Kidney epithelial cell (primary cell): ENCODE data around the gene UQCRC1. TPM values are rescaled to one million over a fixed set of nuclear protein-coding genes. Genes with fewer than 3 reads are reported as not detected.

Experiments
- DNase-seq: peaks from one replicate; pipeline ENCODE4 v3.0.0-alpha.2; 2010; ENCODE audit warnings: low read depth
- H3K27me3 ChIP-seq: 2 replicates; pipeline ENCODE4 v1.6.0; 2011; ENCODE audit warnings: low read length; ENCODE audit not compliant: control insufficient read depth, insufficient read depth
- H3K36me3 ChIP-seq: 2 replicates; pipeline ENCODE4 v1.5.1; 2011; ENCODE audit warnings: low read length; ENCODE audit not compliant: control insufficient read depth, insufficient read depth
- H3K4me3 ChIP-seq: 2 replicates; pipeline ENCODE4 v1.5.1; 2011; ENCODE audit warnings: low read depth, mild to moderate bottlenecking, control low read depth, low read length
- CTCF ChIP-seq: IDR thresholded peaks from 2 replicates; pipeline ENCODE4 v1.5.1; 2011; ENCODE audit warnings: mild to moderate bottlenecking, moderate library complexity, low read length, control low read depth, inconsistent platforms; ENCODE audit not compliant: insufficient read depth, poor library complexity, severe bottlenecking
- total RNA-seq: library from RNA; depleted of rRNA; stranded (reverse); fragments of >200 nt; gene quantifications from 2 replicates; pipeline ENCODE4 v1.2.3, GENCODE V29; 2015

The UQCRC1 gene
- total RNA-seq, 1 donor from 2014 or later: 435 TPM

GRCh38 chr3:48585411-48585810 is 24.0 kb downstream of the UQCRC1 start:
- DNase-seq: no peak
- no peaks in the 10 kb centered on the region for H3K27me3 ChIP-seq
- TF ChIP-seq CTCF: no peak
- no peak overlapping the region for H3K4me3 ChIP-seq
- H3K36me3 ChIP-seq: peaks cover 10% of the 10 kb centered on the region

GRCh38 chr3:48584836-48585235 is 24.6 kb downstream of the UQCRC1 start:
- H3K36me3 ChIP-seq: peaks cover 10% of the 10 kb centered on the region
- no peak for DNase-seq
- no peaks in the 10 kb centered on the region for H3K27me3 ChIP-seq
- TF ChIP-seq CTCF: no peak
- H3K4me3 ChIP-seq: no peak overlapping the region

GRCh38 chr3:48581621-48582481 is 27.6 kb downstream of the UQCRC1 start:
- Histone ChIP-seq H3K27me3 (no peaks in the 10 kb centered on the region), H3K4me3 (no peak overlapping the region), H3K36me3 (peaks cover 11% of the 10 kb centered on the region)
- DNase-seq: no peak
- TF ChIP-seq CTCF: no peak

- Histone ChIP-seq H3K4me3 (no peak overlapping the region), H3K36me3 (peaks cover 3% of the 10 kb centered on the region), H3K27me3 (no peaks in the 10 kb centered on the region)
- no peak for TF ChIP-seq CTCF
- DNase-seq: no peak
Observed at GRCh38 chr3:48576647-48577046, 32.8 kb downstream of the UQCRC1 start.

- Histone ChIP-seq H3K4me3 (no peak overlapping the region), H3K36me3 (peaks cover 3% of the 10 kb centered on the region), H3K27me3 (no peaks in the 10 kb centered on the region)
- DNase-seq: no peak
- TF ChIP-seq CTCF: no peak
Observed at GRCh38 chr3:48575366-48575765, 34.1 kb downstream of the UQCRC1 start.
